Stimulated activated CD4-positive, alpha-beta T cell treated with anti-CD3 and anti-CD28 coated beads, Interleukin-4, amount 100 ng/mL, for 1 hour (primary cell): ENCODE data around the gene GIMAP7.
"Not testable (repeated sequence)": the region's sequence is repeated elsewhere in the genome, so short reads cannot be mapped to it uniquely, and the experiment has no call there.

Source experiments
- DNase-seq: peaks from one replicate; pipeline ENCODE4 v3.0.0-alpha.2; 2020

Gene GIMAP7

DNA sequence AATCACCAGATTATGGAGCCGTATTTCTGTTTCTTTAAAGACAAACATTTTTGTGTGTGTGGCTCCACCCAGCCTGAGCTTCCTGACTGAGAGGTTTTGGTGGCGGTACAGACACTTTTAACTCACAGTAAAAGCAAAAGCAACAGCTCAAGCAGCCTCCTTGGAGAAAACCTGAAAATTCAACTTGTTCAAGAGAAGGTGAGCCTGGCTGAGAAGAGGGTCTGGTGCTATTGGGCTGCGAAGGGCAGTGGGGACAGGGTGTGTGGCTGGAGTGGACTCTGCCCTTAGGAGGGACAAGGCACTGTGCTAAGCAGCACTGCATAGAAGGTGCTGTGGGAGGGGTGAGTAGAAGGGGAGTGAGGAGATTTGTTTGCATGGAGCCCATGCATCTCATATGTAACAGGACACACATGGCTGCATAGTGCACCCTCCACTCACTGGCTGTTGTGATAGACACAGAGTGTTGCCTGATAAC is at the start of gene GIMAP7:
Gene GIMAP7 (plus strand): TSS at position 125 of the 475 bp plus-strand sequence. CDS start 5,103 bp downstream, outside the sequence.
- DNase-seq: peak; percentile 53

- DNase-seq: no peak
Measured at GRCh38 chr7:150464962-150465361, 49.7 kb upstream of the GIMAP7 start.

DNA sequence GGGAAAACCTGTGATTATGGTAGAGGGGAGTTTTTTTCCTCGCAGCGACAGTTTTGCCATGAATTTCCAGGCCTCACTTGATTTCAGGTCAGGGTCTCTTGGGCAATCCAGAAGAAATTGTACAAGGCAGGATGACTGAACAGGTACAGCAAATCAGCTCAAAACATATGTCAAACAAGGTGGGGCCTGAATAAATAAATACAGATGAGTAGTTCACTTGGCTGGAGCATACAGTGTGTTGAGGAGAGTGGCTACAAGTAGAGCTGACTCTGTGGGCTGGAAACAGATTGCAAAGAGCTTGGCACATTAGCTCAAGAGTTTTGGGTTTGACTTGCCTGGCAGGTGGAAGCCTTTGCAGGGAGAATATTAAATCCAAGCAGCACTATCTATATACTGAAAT is 49.3 kb upstream of the GIMAP7 start:
- DNase-seq: no peak

DNA sequence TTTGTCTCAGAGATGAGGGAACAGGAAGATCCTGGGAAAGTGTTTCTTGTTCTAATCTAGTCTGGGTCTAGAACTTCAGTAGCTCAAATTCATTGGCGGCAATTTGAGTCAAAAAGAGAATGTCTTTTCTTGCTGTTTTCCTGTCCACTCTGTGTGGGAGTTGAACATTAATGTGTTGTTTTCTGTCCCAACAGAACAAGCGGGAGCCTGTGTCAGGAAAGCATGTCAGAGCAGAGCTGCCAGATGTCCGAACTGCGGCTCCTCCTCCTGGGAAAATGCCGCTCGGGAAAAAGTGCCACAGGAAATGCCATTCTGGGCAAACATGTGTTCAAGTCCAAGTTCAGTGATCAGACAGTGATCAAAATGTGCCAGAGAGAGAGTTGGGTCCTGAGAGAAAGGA is 48.2 kb upstream of the GIMAP7 start:
- no peak for DNase-seq

- no peak for DNase-seq
Measured at GRCh38 chr7:150468241-150468640, 46.4 kb upstream of the GIMAP7 start.

DNA sequence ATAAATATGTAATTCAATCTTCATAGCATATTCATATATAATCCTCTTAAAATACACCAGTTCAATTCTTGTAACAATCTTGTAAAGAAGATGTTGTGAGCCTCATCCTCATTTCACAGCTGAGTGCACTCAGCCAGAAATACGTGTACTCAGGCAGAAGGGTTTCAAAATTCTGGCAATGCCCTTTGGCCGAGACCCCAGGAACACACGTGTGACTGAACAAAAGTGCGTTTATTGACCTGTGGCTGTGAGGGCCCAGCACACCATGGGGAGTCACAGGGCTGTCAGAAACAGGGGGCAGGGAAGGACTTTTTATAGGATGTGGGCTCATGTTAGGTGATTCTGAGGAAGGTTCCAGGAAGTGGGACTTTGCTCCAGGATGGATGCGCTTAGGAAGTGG is 42.8 kb upstream of the GIMAP7 start:
- DNase-seq: no peak

DNA sequence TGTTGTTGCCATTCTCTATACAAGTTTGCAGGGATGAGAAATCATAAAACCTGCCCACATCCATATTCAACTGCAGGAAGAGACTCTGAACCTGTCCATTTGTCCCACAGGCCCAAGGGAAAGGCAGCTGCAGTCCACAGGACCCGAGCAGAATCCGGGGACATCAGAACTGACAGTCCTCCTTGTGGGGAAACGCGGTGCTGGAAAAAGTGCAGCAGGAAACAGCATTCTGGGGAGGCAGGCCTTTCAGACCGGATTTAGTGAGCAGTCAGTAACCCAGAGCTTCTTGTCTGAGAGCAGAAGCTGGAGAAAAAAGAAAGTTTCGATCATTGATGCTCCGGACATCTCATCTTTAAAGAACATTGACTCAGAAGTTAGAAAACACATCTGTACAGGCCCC is 40.8 kb upstream of the GIMAP7 start:
- DNase-seq: no peak

- no peak for DNase-seq
Measured at GRCh38 chr7:150476285-150476684, 38.4 kb upstream of the GIMAP7 start.

- DNase-seq: peak; percentile 46
Measured at GRCh38 chr7:150476819-150477631, 37.6 kb upstream of the GIMAP7 start.

- DNase-seq: no peak
Measured at GRCh38 chr7:150479023-150479716, 35.5 kb upstream of the GIMAP7 start.

- DNase-seq: no peak
Measured at GRCh38 chr7:150481186-150481920, 33.3 kb upstream of the GIMAP7 start.

DNA sequence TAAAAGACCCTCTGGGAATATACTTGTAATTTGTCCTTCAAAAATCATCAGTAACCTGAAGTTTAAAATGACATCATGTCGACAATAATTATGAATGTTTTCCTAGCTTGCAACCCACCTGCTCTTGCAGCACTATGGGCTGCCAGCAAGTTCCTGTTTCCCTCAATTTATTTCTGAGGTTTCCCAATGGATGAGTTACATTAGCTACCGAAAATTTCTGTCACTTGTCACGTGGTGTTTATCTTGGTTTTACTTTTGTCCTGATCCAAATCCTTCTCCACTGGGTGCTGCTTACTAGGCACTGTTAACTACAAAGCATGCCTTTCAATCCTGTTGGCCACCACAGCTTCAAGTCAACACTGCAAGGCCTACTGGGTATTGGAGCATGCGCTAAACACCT is 32.8 kb upstream of the GIMAP7 start:
- no peak for DNase-seq

DNA sequence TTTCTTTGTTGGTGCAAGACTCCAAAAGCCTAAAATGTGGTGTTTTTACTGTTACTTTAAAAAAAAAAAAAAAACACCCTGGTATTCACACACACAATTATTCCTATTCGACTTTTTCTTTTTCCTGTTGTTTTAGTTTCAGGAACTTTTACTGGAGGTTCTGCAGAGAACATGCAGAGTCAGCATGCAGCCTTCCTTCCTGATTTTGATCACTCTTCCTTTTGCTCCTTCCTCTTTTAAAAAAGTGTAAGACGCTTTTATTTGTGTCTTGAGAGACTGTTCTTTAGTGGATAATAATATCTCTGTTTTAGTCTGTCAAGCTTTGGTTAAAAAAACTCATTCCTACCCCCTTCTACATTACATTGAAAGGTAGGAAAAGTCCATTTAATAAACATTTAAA is 31.2 kb upstream of the GIMAP7 start:
- not testable (repeated sequence) for DNase-seq

- DNase-seq: not testable (repeated sequence)
Measured at GRCh38 chr7:150484071-150484470, 30.6 kb upstream of the GIMAP7 start.

DNA sequence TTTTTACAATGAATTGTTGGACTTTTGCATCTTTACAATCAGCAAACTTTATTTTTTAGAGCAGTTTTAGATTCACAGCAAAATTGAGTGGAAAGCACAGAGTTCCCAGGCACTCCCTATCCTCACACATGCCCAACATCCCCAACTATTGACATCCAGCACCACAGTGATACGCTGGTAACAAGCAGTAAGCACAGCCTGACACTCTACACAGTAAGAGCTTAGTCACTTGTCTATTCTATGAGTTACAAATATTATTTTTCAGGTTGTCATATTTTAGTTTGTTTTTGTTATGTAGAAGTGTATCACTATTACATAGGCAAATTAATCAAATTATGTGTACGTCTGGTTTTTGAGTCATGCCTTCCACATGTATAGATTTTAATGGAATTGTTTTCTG is 27.0 kb upstream of the GIMAP7 start:
- DNase-seq: no peak

- no peak for DNase-seq
Measured at GRCh38 chr7:150489782-150490181, 24.9 kb upstream of the GIMAP7 start.

GRCh38 chr7:150493442-150493841 is 21.2 kb upstream of the GIMAP7 start:
- not testable (repeated sequence) for DNase-seq

DNA sequence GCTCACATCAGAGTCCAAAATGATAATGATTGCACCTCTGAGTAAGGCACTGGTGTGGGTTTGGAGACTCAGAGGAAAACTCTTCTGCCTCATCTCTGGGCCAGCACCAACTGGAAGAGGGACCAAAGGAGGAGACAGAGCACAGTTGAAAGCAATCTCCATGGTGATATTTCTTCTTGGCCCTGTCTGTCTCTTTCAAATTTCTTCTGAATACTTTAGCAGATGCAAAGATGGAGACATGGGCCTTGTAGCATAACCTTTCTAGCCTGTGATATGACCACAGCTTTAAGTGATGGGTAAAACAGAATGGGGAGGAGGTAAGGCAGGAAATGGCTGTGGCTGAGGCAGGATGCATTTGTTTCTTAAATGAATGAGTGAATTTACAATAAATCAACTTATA is 12.2 kb upstream of the GIMAP7 start:
- no peak for DNase-seq

GRCh38 chr7:150503155-150503554 is 11.5 kb upstream of the GIMAP7 start:
- no peak for DNase-seq

- DNase-seq: no peak
Measured at GRCh38 chr7:150503581-150503980, 11.1 kb upstream of the GIMAP7 start.

DNA sequence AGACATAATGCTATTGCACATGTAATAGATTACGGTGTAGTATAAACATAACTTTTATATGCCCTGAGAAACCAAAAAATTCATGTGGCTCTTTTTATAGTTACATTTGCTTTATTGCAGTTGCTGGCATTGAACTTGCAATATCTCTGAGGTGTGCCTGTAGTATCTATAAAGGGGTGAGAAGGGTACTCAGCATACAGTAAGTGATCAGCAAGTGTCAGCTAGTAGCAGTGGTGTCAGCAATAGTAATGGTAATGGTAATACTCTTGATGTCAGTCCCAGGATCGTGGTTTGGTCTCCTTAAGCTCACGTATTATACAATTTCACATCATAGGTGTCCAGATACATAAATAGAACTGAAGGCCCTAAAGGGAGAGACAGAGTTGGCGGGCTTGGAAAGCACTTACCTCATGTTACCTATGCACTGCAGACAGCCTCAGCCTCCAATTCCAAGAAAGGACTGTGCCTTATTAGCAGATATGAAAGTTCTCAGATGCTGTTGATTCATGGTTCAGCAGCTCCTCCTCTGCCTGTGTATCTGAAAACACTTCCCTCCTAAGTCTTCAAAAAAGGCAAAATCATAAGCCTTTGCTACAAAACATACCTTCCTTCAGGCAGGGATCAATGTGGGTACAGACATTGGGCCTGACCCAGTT is 6.6 kb upstream of the GIMAP7 start:
- DNase-seq: no peak

DNA sequence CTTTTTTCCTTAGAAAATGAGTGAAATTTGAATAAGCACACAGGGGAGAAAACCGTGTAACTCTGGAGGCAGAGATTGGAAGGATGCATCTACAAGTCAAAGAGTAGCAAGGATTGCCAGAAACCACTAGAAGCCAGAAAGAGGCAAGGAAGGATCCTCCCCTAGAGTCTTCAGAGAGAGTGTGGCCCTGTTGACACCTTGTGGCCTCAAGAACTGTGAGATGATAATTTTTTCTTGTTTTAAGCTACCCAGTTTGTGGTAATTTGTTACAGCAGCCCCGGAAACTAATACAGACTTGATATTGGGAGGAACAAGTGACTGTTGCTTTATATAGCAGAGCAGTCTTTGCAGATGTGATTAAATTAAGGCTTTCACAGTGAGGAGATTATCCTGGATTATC is 3.6 kb upstream of the GIMAP7 start:
- no peak for DNase-seq

DNA sequence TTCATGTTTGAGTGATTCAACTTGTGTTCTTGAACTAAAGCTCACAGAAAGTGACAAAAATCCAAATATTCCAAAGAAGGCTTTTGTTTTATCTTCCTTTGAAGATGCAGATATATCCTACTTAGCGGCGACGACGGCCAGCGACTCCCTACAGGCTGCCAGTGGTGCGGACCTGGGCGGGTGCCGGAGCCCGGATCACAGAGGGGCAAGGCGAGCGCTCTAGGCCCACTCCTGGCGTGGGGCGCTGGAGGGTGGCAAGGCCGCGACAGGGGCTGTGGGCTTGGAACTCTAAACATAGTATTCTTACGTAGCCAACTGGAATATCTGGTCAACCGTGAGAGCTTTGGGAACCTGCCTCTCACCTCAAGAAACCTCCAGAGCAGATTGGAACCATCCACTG is 914 bp upstream of the GIMAP7 start:
- DNase-seq: no peak
